Smooth muscle cell (in vitro differentiated cells): Measurements from ENCODE around the gene FABP7. TPM values are rescaled to one million over a fixed set of nuclear protein-coding genes. Genes with fewer than 3 reads are reported as not detected.

Experiments used
- DNase-seq: peaks from one replicate; lab custom pipeline; 2025; ENCODE audit not compliant: unreplicated experiment; lab: John Stamatoyannopoulos, UW
- H2AFZ ChIP-seq: fragments of 200-600 bp; sonication (generic); 2 replicates; pipeline ENCODE4 v1.6.0; 2016; ENCODE audit warnings: antibody characterized with exemption, low read depth, mild to moderate bottlenecking
- H3F3A ChIP-seq: fragments of 200-600 bp; sonication (generic); 2 replicates; pipeline ENCODE4 v1.6.0; 2017; ENCODE audit warnings: antibody characterized with exemption, low read depth
- H3K27ac ChIP-seq: fragments of 200-600 bp; sonication (generic); 2 replicates; pipeline ENCODE4 v1.5.1; 2016; ENCODE audit warnings: low read depth, mild to moderate bottlenecking
- H3K27me3 ChIP-seq: fragments of 200-600 bp; sonication (generic); 2 replicates; pipeline ENCODE4 v1.6.1; 2016; ENCODE audit warnings: low read depth, mild to moderate bottlenecking
- H3K36me3 ChIP-seq: fragments of 200-600 bp; sonication (generic); 2 replicates; pipeline ENCODE4 v1.5.1; 2016; ENCODE audit warnings: low read depth
- H3K4me1 ChIP-seq: fragments of 200-600 bp; sonication (generic); 2 replicates; pipeline ENCODE4 v1.5.1; 2016; ENCODE audit warnings: low read depth
- H3K4me2 ChIP-seq: fragments of 200-600 bp; sonication (generic); 2 replicates; pipeline ENCODE4 v1.6.0; 2016; ENCODE audit warnings: mild to moderate bottlenecking
- H3K4me3 ChIP-seq: fragments of 200-600 bp; sonication (generic); 2 replicates; pipeline ENCODE4 v1.5.1; 2016; ENCODE audit warnings: mild to moderate bottlenecking
- H3K79me2 ChIP-seq: fragments of 200-600 bp; sonication (generic); 2 replicates; pipeline ENCODE4 v1.6.0; 2016; ENCODE audit warnings: low read depth, mild to moderate bottlenecking
- H3K9ac ChIP-seq: fragments of 200-600 bp; sonication (generic); 2 replicates; pipeline ENCODE4 v1.6.0; 2016; ENCODE audit warnings: low read depth
- H3K9me3 ChIP-seq: fragments of 200-600 bp; sonication (generic); replicated peaks from 2 replicates; pipeline ENCODE4 v1.5.1; 2016; ENCODE audit warnings: low read depth
- H4K20me1 ChIP-seq: fragments of 200-600 bp; sonication (generic); 2 replicates; pipeline ENCODE4 v1.6.0; 2016; ENCODE audit warnings: low read depth
- CTCF ChIP-seq: fragments of 200-600 bp; sonication (generic); IDR thresholded peaks from 2 replicates; pipeline ENCODE4 v1.5.1; 2017; ENCODE audit warnings: borderline replicate concordance, mild to moderate bottlenecking, antibody characterized with exemption; ENCODE audit not compliant: insufficient read depth, poor library complexity, severe bottlenecking
- WGBS: methylation state at CpG from one replicate; pipeline ENCODE4 v1.1.7; 2016; ENCODE audit warnings: low lambda C conversion rate; 5-methylcytosine and 5-hydroxymethylcytosine counted together
- polyA plus RNA-seq: library from polyadenylated mRNA; unstranded; fragments of >200 nt; fragmentation: Nextera tagmentation; extraction: Ambion mirVana; gene quantifications from 2 replicates; pipeline ENCODE4 v1.2.1, GENCODE V29; 2016
- total RNA-seq: library from RNA; depleted of rRNA; stranded (reverse); fragments of >200 nt; gene quantifications from 2 replicates; pipeline ENCODE4 v1.2.3, GENCODE V29; 2014

Gene FABP7
- total and polyA plus RNA-seq, 2 experiments from 2014 or later, result not detected

- no peaks in the 10 kb centered on the region for H3F3A ChIP-seq
- no peak overlapping the region for H3K4me3 ChIP-seq
- no peaks in the 10 kb centered on the region for H4K20me1 ChIP-seq
- no peaks in the 10 kb centered on the region for H3K79me2 ChIP-seq
- no peak overlapping the region for H3K27ac ChIP-seq
- H3K4me1 ChIP-seq, result no peaks in the 10 kb centered on the region
- TF ChIP-seq CTCF, result no peak
- no peaks in the 10 kb centered on the region for H3K9me3 ChIP-seq
- no peak for DNase-seq
- H3K4me2 ChIP-seq, result no peak overlapping the region
- H3K36me3 ChIP-seq, result no peaks in the 10 kb centered on the region
- H3K27me3 ChIP-seq, result peaks cover 13% of the 10 kb centered on the region
- H2AFZ ChIP-seq, result peak overlapping the region; percentile 20
- H3K9ac ChIP-seq, result no peak overlapping the region
Measured at GRCh38 chr6:122766256-122766655, 13.3 kb upstream of the FABP7 start.

GRCh38 chr6:122770835-122771601 lies 8.5 kb upstream of the FABP7 start:
- Histone ChIP-seq H3F3A (no peaks in the 10 kb centered on the region), H3K9ac (no peak overlapping the region), H3K4me1 (no peaks in the 10 kb centered on the region), H3K79me2 (no peaks in the 10 kb centered on the region), H2AFZ (no peak overlapping the region), H3K36me3 (no peaks in the 10 kb centered on the region), H3K27ac (no peak overlapping the region), H3K4me2 (no peak overlapping the region), H3K27me3 (peaks cover 18% of the 10 kb centered on the region), H4K20me1 (no peaks in the 10 kb centered on the region), H3K4me3 (no peak overlapping the region), H3K9me3 (no peaks in the 10 kb centered on the region)
- no peak for TF ChIP-seq CTCF
- WGBS, result 17% methylated on average over 1 of the region's 1 CpG
- DNase-seq, result no peak

DNA sequence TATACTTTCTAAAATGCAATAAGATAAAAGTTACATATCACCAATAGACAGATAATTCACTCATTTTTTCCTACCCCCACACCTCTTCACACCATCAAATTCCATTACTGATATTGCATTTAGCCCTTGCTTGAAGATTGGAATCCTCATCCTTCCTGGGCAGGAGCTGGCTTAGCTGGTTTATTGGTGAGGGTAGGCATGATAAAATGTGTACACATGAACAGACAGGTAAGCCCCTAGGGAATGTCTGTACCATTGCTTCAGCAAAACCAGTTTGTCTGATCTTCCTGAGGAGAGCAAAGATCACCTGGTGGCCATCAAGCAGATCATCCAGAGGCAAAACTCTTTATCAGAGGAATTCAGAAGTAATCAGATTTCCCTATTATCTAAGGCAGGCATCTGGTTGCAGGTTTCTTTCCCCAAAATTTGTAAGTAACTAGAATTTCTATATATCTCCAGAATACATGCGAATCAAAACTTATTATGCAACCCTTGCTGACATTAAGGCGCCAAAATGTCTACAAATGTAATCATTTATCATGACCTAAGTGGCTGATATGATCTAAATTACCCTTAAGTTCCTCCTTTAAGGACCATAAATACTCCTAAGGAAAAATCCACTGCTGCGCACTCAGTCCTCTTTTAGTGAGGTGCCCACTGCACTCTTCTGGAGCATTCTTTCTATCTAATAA lies 6.6 kb upstream of the FABP7 start:
- Histone ChIP-seq H4K20me1 (no peaks in the 10 kb centered on the region), H3K4me2 (no peak overlapping the region), H3K27ac (no peak overlapping the region), H3K36me3 (no peaks in the 10 kb centered on the region), H3K27me3 (peaks cover 11% of the 10 kb centered on the region), H3K9ac (no peak overlapping the region), H3F3A (no peaks in the 10 kb centered on the region), H3K4me3 (no peak overlapping the region), H2AFZ (no peak overlapping the region), H3K9me3 (no peaks in the 10 kb centered on the region), H3K4me1 (no peaks in the 10 kb centered on the region), H3K79me2 (no peaks in the 10 kb centered on the region)
- TF ChIP-seq CTCF, result no peak
- DNase-seq, result no peak
- 74% methylated on average over 3 of the region's 3 CpGs for WGBS
